GM19351 (cell line): ENCODE results near the gene TSSK6.

Source experiments
- ATAC-seq: cut with Tn5 transposase; IDR thresholded peaks from one replicate; pipeline ENCODE4 v1.9.1; 2021; ENCODE audit warnings: mild to moderate bottlenecking, moderate library complexity; ENCODE audit not compliant: unreplicated experiment

Gene TSSK6

GRCh38 chr19:19507354-19507753, 8.0 kb downstream of the TSSK6 start:
- ATAC-seq: no peak

- no peak for ATAC-seq
Measured at GRCh38 chr19:19506592-19506991, 8.8 kb downstream of the TSSK6 start.

GRCh38 chr19:19505669-19506326, 9.6 kb downstream of the TSSK6 start:
- no peak for ATAC-seq

GRCh38 chr19:19504754-19505668, 10.3 kb downstream of the TSSK6 start:
- ATAC-seq: no peak

GRCh38 chr19:19502808-19503602, 12.3 kb downstream of the TSSK6 start:
- no peak for ATAC-seq

- no peak for ATAC-seq
Measured at GRCh38 chr19:19502281-19502680, 13.1 kb downstream of the TSSK6 start.

- ATAC-seq: no peak
Measured at GRCh38 chr19:19501798-19502197, 13.6 kb downstream of the TSSK6 start.

- ATAC-seq: no peak
Measured at GRCh38 chr19:19500975-19501644, 14.2 kb downstream of the TSSK6 start.

GRCh38 chr19:19499272-19499995, 15.9 kb downstream of the TSSK6 start:
- no peak for ATAC-seq

- no peak for ATAC-seq
Measured at GRCh38 chr19:19498255-19498991, 16.9 kb downstream of the TSSK6 start.

- ATAC-seq: no peak
Measured at GRCh38 chr19:19495614-19496603, 19.4 kb downstream of the TSSK6 start.

GRCh38 chr19:19493841-19494546, 21.4 kb downstream of the TSSK6 start:
- ATAC-seq: no peak

- ATAC-seq: no peak
Measured at GRCh38 chr19:19492026-19492610, 23.2 kb downstream of the TSSK6 start.

- no peak for ATAC-seq
Measured at GRCh38 chr19:19491321-19492025, 23.9 kb downstream of the TSSK6 start.

- ATAC-seq: no peak
Measured at GRCh38 chr19:19490214-19490968, 25.0 kb downstream of the TSSK6 start.

- ATAC-seq: no peak
Measured at GRCh38 chr19:19489804-19490204, 25.5 kb downstream of the TSSK6 start.
